Lower leg skin (tissue), 4 donors: ENCODE measurements around the gene GGT7. TPM values are rescaled to one million over a fixed set of nuclear protein-coding genes. Genes with fewer than 3 reads are reported as not detected.

Experiments used
- DNase-seq, 2 donors: peaks; one replicate each; pipeline ENCODE4 v3.0.0-alpha.2; 2019; ENCODE audit warnings: low spot score in 2 of 2
- H3K4me3 ChIP-seq: fragments of 200-600 bp; sonication (generic); 2 replicates; pipeline ENCODE4 v1.5.1; 2017; ENCODE audit warnings: mild to moderate bottlenecking, low read depth; ENCODE audit not compliant: poor library complexity, severe bottlenecking
- POLR2A ChIP-seq, 2 donors: fragments of 450-650 bp; IDR thresholded peaks; one replicate each; pipeline ENCODE4 v1.6.1; 2016 to 2017; ENCODE audit warnings: antibody characterized with exemption in 2 of 2, mild to moderate bottlenecking in 1 of 2, moderate library complexity in 1 of 2
- WGBS, 2 donors: methylation state at CpG; one replicate each; pipeline ENCODE4 v1.1.5; 2018; 5-methylcytosine and 5-hydroxymethylcytosine counted together
- intact Hi-C: fragments of 100-400 bp; cut with DNase I; formaldehyde crosslinking; loops from one replicate; pipeline ENCODE4 v1.15.0; 2023; ENCODE audit warnings: low total_unique reads
- total RNA-seq, 4 donors: library from RNA; depleted of rRNA; stranded (reverse); fragments of >200 nt; gene quantifications; one replicate each; pipeline ENCODE4 v1.1.0, GENCODE V29; 2016
- TF ChIP-seq, protein P1 (sequence below), 3 donors: fragments of 450-650 bp; IDR thresholded peaks; one replicate each; pipeline ENCODE4 v1.5.1; 2016; ENCODE audit warnings: antibody characterized with exemption in 3 of 3, mild to moderate bottlenecking in 3 of 3, moderate library complexity in 2 of 3

GGT7 gene
- total RNA-seq, 4 donors from 2014 or later: 8.6 to 12.9 (median 9.6) TPM

DNA sequence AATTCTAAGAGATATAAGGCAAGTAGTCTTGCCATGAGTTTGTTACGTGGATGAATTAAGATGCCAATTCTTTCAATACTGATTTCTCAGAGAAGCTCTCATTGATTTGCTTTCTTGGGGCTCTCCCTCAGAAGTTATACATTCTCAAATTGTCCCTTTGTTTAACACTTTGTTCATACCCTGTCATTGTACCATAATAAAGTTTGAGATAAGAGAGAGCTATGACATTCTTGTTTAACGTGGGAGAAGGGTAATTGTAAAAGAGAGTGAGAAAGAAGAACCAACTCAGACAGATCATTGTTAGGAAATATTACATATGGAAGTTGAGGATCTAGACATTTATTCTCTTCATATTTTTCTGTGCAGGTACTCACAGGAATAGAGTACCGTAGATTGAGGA lies 22.8 kb upstream of the GGT7 start:
- no peak for DNase-seq
- TF ChIP-seq, protein P1, sequence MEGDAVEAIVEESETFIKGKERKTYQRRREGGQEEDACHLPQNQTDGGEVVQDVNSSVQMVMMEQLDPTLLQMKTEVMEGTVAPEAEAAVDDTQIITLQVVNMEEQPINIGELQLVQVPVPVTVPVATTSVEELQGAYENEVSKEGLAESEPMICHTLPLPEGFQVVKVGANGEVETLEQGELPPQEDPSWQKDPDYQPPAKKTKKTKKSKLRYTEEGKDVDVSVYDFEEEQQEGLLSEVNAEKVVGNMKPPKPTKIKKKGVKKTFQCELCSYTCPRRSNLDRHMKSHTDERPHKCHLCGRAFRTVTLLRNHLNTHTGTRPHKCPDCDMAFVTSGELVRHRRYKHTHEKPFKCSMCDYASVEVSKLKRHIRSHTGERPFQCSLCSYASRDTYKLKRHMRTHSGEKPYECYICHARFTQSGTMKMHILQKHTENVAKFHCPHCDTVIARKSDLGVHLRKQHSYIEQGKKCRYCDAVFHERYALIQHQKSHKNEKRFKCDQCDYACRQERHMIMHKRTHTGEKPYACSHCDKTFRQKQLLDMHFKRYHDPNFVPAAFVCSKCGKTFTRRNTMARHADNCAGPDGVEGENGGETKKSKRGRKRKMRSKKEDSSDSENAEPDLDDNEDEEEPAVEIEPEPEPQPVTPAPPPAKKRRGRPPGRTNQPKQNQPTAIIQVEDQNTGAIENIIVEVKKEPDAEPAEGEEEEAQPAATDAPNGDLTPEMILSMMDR (IDR thresholded peaks at IDR 0.05): no peak
- TF ChIP-seq POLR2A (IDR thresholded peaks at IDR 0.05): no peak
- 56 to 64% methylated on average over 3 of the region's 3 CpGs for WGBS, 2 donors
- no peak overlapping the region for H3K4me3 ChIP-seq
- intact Hi-C loops: no loop called here

DNA sequence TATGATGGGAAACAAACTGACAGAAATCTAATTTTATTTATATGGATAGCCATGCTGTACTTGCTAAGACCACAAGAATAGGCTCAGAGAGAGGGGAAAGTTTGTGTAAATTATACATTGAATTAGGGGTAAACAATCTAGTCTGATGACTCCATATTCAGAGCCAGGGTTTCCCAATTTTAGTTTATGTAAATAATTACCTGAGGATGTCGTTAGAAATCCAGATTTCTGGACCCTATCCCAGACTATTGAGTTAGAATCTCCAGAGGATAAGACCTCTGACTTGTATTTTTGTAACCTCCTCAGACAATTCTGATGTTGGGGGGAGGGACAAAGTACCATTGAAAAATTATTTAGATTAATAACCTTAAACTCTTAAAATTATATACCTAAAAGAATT lies 22.1 kb upstream of the GGT7 start:
- no peak overlapping the region for H3K4me3 ChIP-seq
- 18 to 35% methylated on average over 1 of the region's 1 CpG for WGBS, 2 donors
- no peak for TF ChIP-seq POLR2A (IDR thresholded peaks at IDR 0.05)
- TF ChIP-seq, protein P1 (IDR thresholded peaks at IDR 0.05): no peak
- intact Hi-C loops: no loop called here
- DNase-seq: no peak

DNA sequence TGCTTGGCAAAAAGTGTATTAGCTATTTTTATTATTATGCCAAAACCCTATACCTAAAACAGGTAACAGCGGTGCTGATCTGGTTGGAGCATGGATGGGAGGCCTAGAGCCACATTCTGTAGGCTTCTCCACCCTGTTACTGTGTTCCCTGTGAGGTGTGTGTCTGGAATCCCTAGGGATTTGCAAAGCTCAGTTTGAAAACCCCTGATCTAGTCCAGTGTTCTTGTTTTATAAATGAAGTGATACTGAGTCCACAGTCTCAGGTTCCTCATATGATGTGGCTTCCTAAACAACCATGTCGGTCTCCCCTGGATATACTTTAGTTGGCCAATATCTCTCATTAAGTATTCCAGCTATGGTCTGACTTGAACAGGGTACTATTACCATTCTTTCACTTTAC lies 20.0 kb upstream of the GGT7 start:
- TF ChIP-seq POLR2A (IDR thresholded peaks at IDR 0.05): no peak
- TF ChIP-seq, protein P1 (IDR thresholded peaks at IDR 0.05): no peak
- DNase-seq: no peak
- intact Hi-C loops: no loop called here
- WGBS, 2 donors: 96 to 98% methylated on average over 2 of the region's 2 CpGs
- H3K4me3 ChIP-seq: no peak overlapping the region

DNA sequence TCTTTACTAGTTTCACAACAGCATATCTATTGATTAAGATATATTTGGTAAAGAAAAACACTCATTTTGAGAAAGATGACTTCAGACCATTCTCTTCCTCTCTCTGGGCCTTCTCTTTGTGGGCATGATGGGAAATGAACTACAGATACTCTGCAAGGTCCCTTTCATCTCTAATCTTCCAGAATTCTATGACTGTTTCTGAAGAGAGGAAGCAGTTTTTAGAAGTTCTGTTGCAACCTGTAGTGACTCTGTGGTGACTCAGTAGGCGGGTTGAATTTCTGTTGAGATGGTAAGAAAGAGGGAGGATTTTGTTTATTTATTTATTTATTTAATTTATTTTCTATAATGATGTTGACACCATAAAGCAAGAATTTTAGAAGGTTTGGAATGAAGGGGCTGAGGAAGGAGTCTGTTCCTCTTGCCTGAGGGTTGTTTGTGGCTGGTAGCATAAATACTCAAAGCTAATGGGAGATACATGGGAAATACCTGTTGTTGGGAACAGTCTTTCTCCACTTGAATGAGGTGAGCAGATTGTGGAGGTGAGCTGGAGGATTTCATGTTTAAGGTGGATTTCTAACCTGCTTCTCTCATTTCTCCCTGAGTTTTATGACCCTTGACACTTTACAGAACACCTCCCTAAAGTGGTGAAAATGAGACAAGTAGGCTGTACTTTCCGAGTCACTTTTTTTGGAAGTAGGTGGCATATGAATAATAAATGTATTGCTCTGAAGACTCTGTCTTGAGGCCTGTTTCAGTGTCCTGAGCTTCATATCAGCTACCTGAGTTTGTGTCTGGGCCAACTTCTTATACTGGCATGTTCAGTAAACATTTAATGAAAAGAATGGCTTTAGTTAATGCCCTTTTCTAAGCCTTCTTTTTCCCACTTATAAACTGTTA lies 18.8 kb upstream of the GGT7 start:
- no peak overlapping the region for H3K4me3 ChIP-seq
- intact Hi-C loops: no loop called here
- WGBS, 2 donors: 71 to 76% methylated on average over 2 of the region's 2 CpGs
- TF ChIP-seq, protein P1 (IDR thresholded peaks at IDR 0.05): no peak
- TF ChIP-seq POLR2A (IDR thresholded peaks at IDR 0.05): no peak
- no peak for DNase-seq

DNA sequence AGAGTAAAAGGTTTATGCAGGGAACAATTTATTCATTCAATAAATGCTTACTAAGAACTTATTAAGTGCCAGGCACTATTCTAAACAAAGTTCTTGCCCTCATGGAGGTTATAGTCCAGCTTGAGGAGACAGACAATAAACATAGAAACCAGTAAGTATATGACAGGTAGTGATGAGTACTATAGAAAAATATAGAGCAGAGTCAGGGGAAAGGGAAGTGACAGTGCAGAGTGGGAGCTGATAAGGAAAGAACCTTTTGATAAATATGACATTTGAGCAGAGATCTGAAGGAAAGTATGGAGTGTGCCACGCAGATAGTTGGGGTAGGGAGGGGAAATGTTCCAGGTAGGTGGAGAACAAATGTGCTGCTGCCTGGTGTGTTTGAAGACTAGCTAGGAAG lies 15.8 kb upstream of the GGT7 start:
- no peak overlapping the region for H3K4me3 ChIP-seq
- intact Hi-C loops: no loop called here
- no peak for DNase-seq
- WGBS, 2 donors: 88 to 90% methylated on average over 1 of the region's 1 CpG
- TF ChIP-seq, protein P1 (IDR thresholded peaks at IDR 0.05): no peak
- TF ChIP-seq POLR2A (IDR thresholded peaks at IDR 0.05): no peak
